K562 (cell line): Measurements from ENCODE around the gene MC3R. TPM values are rescaled to one million over a fixed set of nuclear protein-coding genes. Genes with fewer than 3 reads are reported as not detected.

ENCODE experiments used
- CBX5 ChIP-seq: IDR thresholded peaks from 2 replicates; pipeline ENCODE4 v1.6.1; 2014; ENCODE audit warnings: low read depth, borderline replicate concordance
- CEBPB ChIP-seq: fragments of 450-650 bp; IDR thresholded peaks from 2 replicates; pipeline ENCODE4 v1.6.1; 2016; ENCODE audit warnings: missing genetic modification characterization, missing compliant biosample characterization
- DLX4 ChIP-seq: fragments of 250-450 bp; sonication (Bioruptor Pico); IDR thresholded peaks from 2 replicates; pipeline ENCODE4 v1.6.1; 2021; ENCODE audit warnings: mild to moderate bottlenecking
- ETV6 ChIP-seq, 3 experiments: fragments of 150-350 bp in 1 of 3; sonication (generic) in 1 of 3; formaldehyde crosslinking in 1 of 3; IDR thresholded peaks; 2 replicates each; pipeline versions ENCODE4 v1.6.1 to v1.8.0; 2014 to 2022; ENCODE audit warnings: borderline replicate concordance in 2 of 3, low read depth in 2 of 3, antibody characterized with exemption in 1 of 3, low read length in 1 of 3, mild to moderate bottlenecking in 1 of 3, missing genetic modification reagents in 1 of 3
- GABPA ChIP-seq: fragments of 200-800 bp; sonication (Bioruptor generic); conservative IDR thresholded peaks from 2 replicates; pipeline ENCODE4 v1.6.1; 2016; ENCODE audit warnings: low read depth, missing genetic modification characterization, missing compliant biosample characterization
- HDGF ChIP-seq: fragments of 450-650 bp; IDR thresholded peaks from 2 replicates; pipeline ENCODE4 v1.6.1; 2016
- HLTF ChIP-seq: fragments of 450-650 bp; IDR thresholded peaks from 2 replicates; pipeline ENCODE4 v1.6.1; 2016
- L3MBTL2 ChIP-seq: fragments of 450-650 bp; IDR thresholded peaks from 2 replicates; pipeline ENCODE4 v1.6.1; 2016; ENCODE audit warnings: mild to moderate bottlenecking, moderate library complexity
- MECOM ChIP-seq: fragments of 250-450 bp; sonication (Bioruptor Pico); IDR thresholded peaks from 2 replicates; pipeline ENCODE4 v1.8.0; 2022; ENCODE audit warnings: inconsistent platforms
- MGA ChIP-seq: fragments of 450-650 bp; IDR thresholded peaks from 2 replicates; pipeline ENCODE4 v1.6.1; 2016; ENCODE audit warnings: mild to moderate bottlenecking, moderate library complexity
- MYC ChIP-seq, 2 experiments: fragments of 250-450 bp in 1 of 2; sonication (Bioruptor Pico) in 1 of 2; IDR thresholded peaks; 2 replicates each; pipeline versions ENCODE4 v1.5.1 to v1.6.1; 2012 to 2021; ENCODE audit warnings: low read depth in 2 of 2, borderline replicate concordance in 1 of 2, improper control_type of control experiment in 1 of 2, low read length in 1 of 2, mild to moderate bottlenecking in 1 of 2, moderate library complexity in 1 of 2
- ZNF263 ChIP-seq: sonication (generic); formaldehyde crosslinking; IDR thresholded peaks from 2 replicates; pipeline ENCODE4 v1.8.0; 2022; ENCODE audit warnings: mild to moderate bottlenecking, missing genetic modification reagents, borderline replicate concordance
- polyA plus RNA-seq, 8 experiments: library from polyadenylated mRNA; depleted of rRNA in 4 of 8; stranded (reverse) in 5 of 8; unstranded in 3 of 8; fragments of >200 nt; fragmentation: Nextera tagmentation in 2 of 8; fragmentation: Illumina TruSeq in 1 of 8; extraction: Ambion mirVana in 2 of 8; extraction: Trizol in 1 of 8; gene quantifications; 2 replicates each; pipeline versions ENCODE4 v1.2.1 to v1.2.3, GENCODE V29; 2011 to 2014; ENCODE audit warnings: inconsistent platforms in 1 of 8, missing spikeins in 1 of 8
- total RNA-seq, 7 experiments: library from RNA; depleted of rRNA in 6 of 7; stranded (reverse); fragments of >200 nt in 6 of 7; fragmentation: Illumina TruSeq in 2 of 7; extraction: Trizol in 2 of 7; gene quantifications; 2 replicates each; pipeline versions ENCODE4 v1.2.1 to v1.2.3, GENCODE V29; 2011 to 2021; ENCODE audit warnings: low replicate concordance in 1 of 7
- TF ChIP-seq, protein P1 (sequence below): IDR thresholded peaks from 3 replicates; pipeline ENCODE4 v1.6.1; 2011; ENCODE audit warnings: borderline replicate concordance, mild to moderate bottlenecking; ENCODE audit not compliant: insufficient read length, insufficient read depth

The MC3R gene
- total and polyA plus RNA-seq, 9 of the 15 experiments (the other 6 are each of a cell fraction or from before 2014, with no cell fraction given): not detected

GRCh38 chr20:56249244-56249955, 868 bp downstream of the MC3R start (continued):
- TF ChIP-seq ETV6 (IDR thresholded peaks at IDR 0.05; ENCODE audit: borderline replicate concordance in 1 of 2, low read depth in 2 of 2, low read length in 1 of 2): no peak
- no peak for TF ChIP-seq ETV6 (CRISPR knock-in tag; IDR thresholded peaks at IDR 0.05; ENCODE audit: borderline replicate concordance)
- TF ChIP-seq ZNF263 (CRISPR knock-in tag): no peak
- no peak for TF ChIP-seq HLTF
- peak; percentile 99 for TF ChIP-seq CEBPB (tag)
- peak; percentile 50; the same call in 1 of the 2 replicates for TF ChIP-seq CBX5
- TF ChIP-seq HDGF: no peak
- TF ChIP-seq DLX4 (CRISPR knock-in tag): no peak
- TF ChIP-seq, protein P1, sequence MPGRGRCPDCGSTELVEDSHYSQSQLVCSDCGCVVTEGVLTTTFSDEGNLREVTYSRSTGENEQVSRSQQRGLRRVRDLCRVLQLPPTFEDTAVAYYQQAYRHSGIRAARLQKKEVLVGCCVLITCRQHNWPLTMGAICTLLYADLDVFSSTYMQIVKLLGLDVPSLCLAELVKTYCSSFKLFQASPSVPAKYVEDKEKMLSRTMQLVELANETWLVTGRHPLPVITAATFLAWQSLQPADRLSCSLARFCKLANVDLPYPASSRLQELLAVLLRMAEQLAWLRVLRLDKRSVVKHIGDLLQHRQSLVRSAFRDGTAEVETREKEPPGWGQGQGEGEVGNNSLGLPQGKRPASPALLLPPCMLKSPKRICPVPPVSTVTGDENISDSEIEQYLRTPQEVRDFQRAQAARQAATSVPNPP: no peak
- no peak for TF ChIP-seq GABPA (tag)
- peak; percentile 61; the same call in 1 of the 2 replicates for TF ChIP-seq L3MBTL2
- TF ChIP-seq MYC (IDR thresholded peaks at IDR 0.05; ENCODE audit: low read depth, low read length): peak; percentile 24; the same call in 1 of the 2 replicates
- no peak for TF ChIP-seq MYC (CRISPR knock-in tag; IDR thresholded peaks at IDR 0.05; ENCODE audit: borderline replicate concordance, low read depth)
- peak; percentile 78 for TF ChIP-seq MGA
- no peak for TF ChIP-seq MECOM (CRISPR knock-in tag)
